Panc1 (cell line): ENCODE measurements around the gene CSF3R. TPM values are rescaled to one million over a fixed set of nuclear protein-coding genes. Genes with fewer than 3 reads are reported as not detected.

Experiments
- ATAC-seq: fragments of 200-7000 bp; cut with Tn5 transposase; 2 replicates; pipeline ENCODE4 v1.9.1; 2020; ENCODE audit warnings: mild to moderate bottlenecking, moderate library complexity
- BruUV-seq: library from RNA; stranded (reverse); fragments of 400-500 nt; replicated peaks from 2 replicates; lab custom pipeline; 2021; lab: Mats Ljungman, UMichigan
- CTCF ChIA-PET: fragments of 300-600 bp; sonication (Branson Sonifier 250); formaldehyde crosslinking; loops from one replicate; lab custom pipeline; 2022; ENCODE audit warnings: antibody characterized with exemption; lab: Charles Lee
- POLR2A ChIA-PET: fragments of 300-600 bp; sonication (Branson Sonifier 250); formaldehyde crosslinking; loops from one replicate; lab custom pipeline; 2022; ENCODE audit warnings: antibody characterized with exemption; lab: Charles Lee
- DNase-seq: peaks from one replicate; pipeline ENCODE4 v3.0.0-alpha.2; 2010; ENCODE audit warnings: low read depth, low spot score
- H3K27ac ChIP-seq: 2 replicates; pipeline ENCODE4 v1.5.1; 2011; ENCODE audit warnings: mild to moderate bottlenecking, low read length, inconsistent platforms
- H3K27me3 ChIP-seq: fragments of 200-500 bp; sonication (Bioruptor generic); 2 replicates; pipeline ENCODE4 v1.6.0; 2014; ENCODE audit warnings: low read length, inconsistent platforms; ENCODE audit not compliant: control insufficient read depth, insufficient read depth
- H3K36me3 ChIP-seq: fragments of 200-500 bp; sonication (Bioruptor generic); 2 replicates; pipeline ENCODE4 v1.5.1; 2014; ENCODE audit warnings: inconsistent platforms, mild to moderate bottlenecking, low read length, moderate library complexity; ENCODE audit not compliant: control insufficient read depth, insufficient read depth
- H3K4me1 ChIP-seq: 2 replicates; pipeline ENCODE4 v1.5.1; 2011; ENCODE audit warnings: inconsistent platforms, mild to moderate bottlenecking, low read length, moderate library complexity; ENCODE audit not compliant: control insufficient read depth, insufficient read depth
- H3K4me3 ChIP-seq, 2 experiments: 2 replicates each; pipeline ENCODE4 v1.5.1; 2011 to 2012; ENCODE audit warnings: low read depth in 2 of 2, low read length in 2 of 2, mild to moderate bottlenecking in 2 of 2, inconsistent platforms in 1 of 2, moderate library complexity in 1 of 2
- H3K9me3 ChIP-seq: fragments of 200-500 bp; sonication (Bioruptor generic); 2 replicates; pipeline ENCODE4 v1.5.1; 2014; ENCODE audit warnings: low read depth, mild to moderate bottlenecking, inconsistent platforms, low read length, moderate library complexity; ENCODE audit not compliant: control insufficient read depth, insufficient read depth
- CTCF ChIP-seq: fragments of 450-650 bp; IDR thresholded peaks from 2 replicates; pipeline ENCODE4 v1.5.1; 2017; ENCODE audit warnings: mild to moderate bottlenecking
- POLR2AphosphoS5 ChIP-seq: IDR thresholded peaks from 2 replicates; pipeline ENCODE4 v1.6.1; 2012; ENCODE audit warnings: mild to moderate bottlenecking, low read depth, low read length, moderate library complexity
- SIN3A ChIP-seq: IDR thresholded peaks from 2 replicates; pipeline ENCODE4 v1.6.1; 2012; ENCODE audit warnings: low read depth, mild to moderate bottlenecking, low read length, moderate library complexity, borderline replicate concordance; ENCODE audit not compliant: insufficient read depth
- TCF7L2 ChIP-seq: IDR thresholded peaks from 2 replicates; pipeline ENCODE4 v1.6.1; 2011; ENCODE audit warnings: mild to moderate bottlenecking, low read depth, low read length, inconsistent platforms
- in situ Hi-C: cut with HindIII; loops from 2 replicates; pipeline ENCODE4 v1.10.0; 2016; ENCODE audit warnings: low sequenced_read_pairs, low pct_unique_long_range_greater_than_20kb
- intact Hi-C: fragments of 100-400 bp; cut with micrococcal nuclease; formaldehyde crosslinking; loops from one replicate; pipeline ENCODE4 v1.10.0; 2022; ENCODE audit not compliant: unreplicated experiment
- total RNA-seq: library from RNA; stranded (reverse); gene quantifications from one replicate; pipeline ENCODE4 v1.2.1, GENCODE V29; 2021; ENCODE audit not compliant: unreplicated experiment
- TF ChIP-seq, protein P1 (sequence below), 2 experiments: IDR thresholded peaks; 2 replicates each; pipeline ENCODE4 v1.6.1; 2011 to 2012; ENCODE audit warnings: low read depth in 2 of 2, control low read depth in 1 of 2, low read length in 1 of 2, mild to moderate bottlenecking in 1 of 2, moderate library complexity in 1 of 2; ENCODE audit not compliant: insufficient read depth in 1 of 2

The CSF3R gene
- total RNA-seq, 1 experiment from 2014 or later = 0.31 TPM

DNA sequence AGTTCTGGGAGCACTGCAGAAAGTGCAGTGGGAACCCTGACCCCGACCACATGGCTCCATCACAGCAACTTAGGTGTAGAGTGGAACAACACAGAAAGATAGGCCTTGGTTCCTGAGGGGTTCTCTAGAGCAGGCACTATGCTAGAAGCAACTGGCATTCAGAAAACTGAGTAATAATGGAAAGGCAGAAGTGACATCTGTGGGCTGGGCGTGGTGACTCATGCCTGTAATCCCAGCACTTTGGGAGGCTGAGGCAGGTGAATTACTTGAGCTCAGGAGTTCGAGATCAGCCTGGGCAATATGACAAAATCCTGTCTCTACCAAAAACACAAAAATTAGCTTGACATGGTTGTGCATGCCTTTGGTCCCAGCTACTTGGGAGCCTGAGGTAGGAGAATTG lies 23.8 kb downstream of the CSF3R start:
- DNase-seq (no peak), ATAC-seq (no peak)
- Histone ChIP-seq H3K4me1 (no peaks in the 10 kb centered on the region), H3K9me3 (no peaks in the 10 kb centered on the region), H3K27ac (no peak overlapping the region), H3K36me3 (peaks cover 16% of the 10 kb centered on the region), H3K4me3 (no peak overlapping the region), H3K27me3 (no peaks in the 10 kb centered on the region)
- intact Hi-C loops (no loop called here), in situ Hi-C loops (no loop called here)
- no peak for TF ChIP-seq TCF7L2
- TF ChIP-seq, protein P1, sequence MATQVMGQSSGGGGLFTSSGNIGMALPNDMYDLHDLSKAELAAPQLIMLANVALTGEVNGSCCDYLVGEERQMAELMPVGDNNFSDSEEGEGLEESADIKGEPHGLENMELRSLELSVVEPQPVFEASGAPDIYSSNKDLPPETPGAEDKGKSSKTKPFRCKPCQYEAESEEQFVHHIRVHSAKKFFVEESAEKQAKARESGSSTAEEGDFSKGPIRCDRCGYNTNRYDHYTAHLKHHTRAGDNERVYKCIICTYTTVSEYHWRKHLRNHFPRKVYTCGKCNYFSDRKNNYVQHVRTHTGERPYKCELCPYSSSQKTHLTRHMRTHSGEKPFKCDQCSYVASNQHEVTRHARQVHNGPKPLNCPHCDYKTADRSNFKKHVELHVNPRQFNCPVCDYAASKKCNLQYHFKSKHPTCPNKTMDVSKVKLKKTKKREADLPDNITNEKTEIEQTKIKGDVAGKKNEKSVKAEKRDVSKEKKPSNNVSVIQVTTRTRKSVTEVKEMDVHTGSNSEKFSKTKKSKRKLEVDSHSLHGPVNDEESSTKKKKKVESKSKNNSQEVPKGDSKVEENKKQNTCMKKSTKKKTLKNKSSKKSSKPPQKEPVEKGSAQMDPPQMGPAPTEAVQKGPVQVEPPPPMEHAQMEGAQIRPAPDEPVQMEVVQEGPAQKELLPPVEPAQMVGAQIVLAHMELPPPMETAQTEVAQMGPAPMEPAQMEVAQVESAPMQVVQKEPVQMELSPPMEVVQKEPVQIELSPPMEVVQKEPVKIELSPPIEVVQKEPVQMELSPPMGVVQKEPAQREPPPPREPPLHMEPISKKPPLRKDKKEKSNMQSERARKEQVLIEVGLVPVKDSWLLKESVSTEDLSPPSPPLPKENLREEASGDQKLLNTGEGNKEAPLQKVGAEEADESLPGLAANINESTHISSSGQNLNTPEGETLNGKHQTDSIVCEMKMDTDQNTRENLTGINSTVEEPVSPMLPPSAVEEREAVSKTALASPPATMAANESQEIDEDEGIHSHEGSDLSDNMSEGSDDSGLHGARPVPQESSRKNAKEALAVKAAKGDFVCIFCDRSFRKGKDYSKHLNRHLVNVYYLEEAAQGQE (IDR thresholded peaks at IDR 0.05; ENCODE audit: insufficient read depth in 1 of 2, low read depth in 2 of 2, low read length in 1 of 2) = no peak
- no peak for TF ChIP-seq CTCF
- no peak for TF ChIP-seq SIN3A
- TF ChIP-seq POLR2AphosphoS5 = no peak
- ChIA-PET POLR2A (no interaction called here), CTCF (no interaction called here)
- no TSS peak for BruUV-seq

DNA sequence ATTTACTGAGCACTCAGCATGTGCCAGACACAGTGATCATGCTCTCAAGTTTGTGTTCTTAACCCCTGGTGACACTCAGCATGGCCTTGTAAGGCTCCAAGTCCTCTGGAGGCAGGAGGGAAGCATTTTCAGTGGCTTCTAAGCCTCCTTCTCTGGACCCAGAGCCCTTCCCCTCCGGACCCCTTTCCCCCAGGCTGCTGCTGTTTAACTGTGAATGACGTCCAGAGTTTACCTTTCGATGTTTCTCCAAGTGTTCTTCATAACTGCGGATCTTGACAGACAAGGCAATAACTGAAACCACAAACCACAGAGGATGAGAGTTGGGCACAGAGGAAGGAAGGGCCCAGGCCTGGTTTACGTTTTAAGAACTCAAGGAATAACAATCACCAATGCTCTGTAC lies 25.0 kb downstream of the CSF3R start:
- TF ChIP-seq POLR2AphosphoS5 (no peak), TCF7L2 (no peak), SIN3A (no peak)
- no peak overlapping the region for H3K27ac ChIP-seq
- in situ Hi-C loops (no loop called here), intact Hi-C loops (no loop called here)
- ChIA-PET POLR2A (no interaction called here), CTCF (no interaction called here)
- BruUV-seq = no TSS peak
- H3K36me3 ChIP-seq = peaks cover 15% of the 10 kb centered on the region
- H3K4me3 ChIP-seq = no peak overlapping the region
- no peaks in the 10 kb centered on the region for H3K9me3 ChIP-seq
- H3K27me3 ChIP-seq = no peaks in the 10 kb centered on the region
- no peaks in the 10 kb centered on the region for H3K4me1 ChIP-seq
- DNase-seq = no peak
- no peak for ATAC-seq

- Histone ChIP-seq H3K4me3 (no peak overlapping the region), H3K27me3 (no peaks in the 10 kb centered on the region), H3K4me1 (no peaks in the 10 kb centered on the region), H3K36me3 (peaks cover 12% of the 10 kb centered on the region), H3K27ac (no peak overlapping the region), H3K9me3 (no peaks in the 10 kb centered on the region)
- TF ChIP-seq CTCF = no peak
- no peak for TF ChIP-seq POLR2AphosphoS5
- no peak for TF ChIP-seq TCF7L2
- TF ChIP-seq SIN3A = no peak
- in situ Hi-C loops (no loop called here), intact Hi-C loops (no loop called here)
- no TSS peak for BruUV-seq
- ChIA-PET POLR2A (no interaction called here), CTCF (no interaction called here)
- DNase-seq (no peak), ATAC-seq (no peak)
Observed at GRCh38 chr1:36456391-36456928, 26.3 kb downstream of the CSF3R start.
